Fibroblast of skin of back (primary cell): ENCODE data around the gene EML1.

Source experiments
- DNase-seq: peaks from one replicate; pipeline ENCODE4 v3.0.0-alpha.2; 2013

The EML1 gene

GRCh38 chr14:99969673-99970322, 176.6 kb downstream of the EML1 start:
- no peak for DNase-seq

- peak; percentile 84 for DNase-seq
Observed at GRCh38 chr14:99971087-99971940, 178.1 kb downstream of the EML1 start.

- DNase-seq, result no peak
Observed at GRCh38 chr14:99971941-99972747, 178.9 kb downstream of the EML1 start.

GRCh38 chr14:99972748-99973466, 179.7 kb downstream of the EML1 start:
- DNase-seq, result no peak

GRCh38 chr14:99975190-99975589, 182.0 kb downstream of the EML1 start:
- no peak for DNase-seq

- DNase-seq, result no peak
Observed at GRCh38 chr14:99976021-99976420, 182.8 kb downstream of the EML1 start.

GRCh38 chr14:99976681-99977080, 183.5 kb downstream of the EML1 start:
- no peak for DNase-seq

GRCh38 chr14:99980299-99980698, 187.1 kb downstream of the EML1 start:
- no peak for DNase-seq

- no peak for DNase-seq
Observed at GRCh38 chr14:99981806-99982205, 188.6 kb downstream of the EML1 start.

- DNase-seq, result peak; percentile 63
Observed at GRCh38 chr14:99982537-99983250, 189.5 kb downstream of the EML1 start.

- no peak for DNase-seq
Observed at GRCh38 chr14:99983251-99984015, 190.2 kb downstream of the EML1 start.

GRCh38 chr14:99984036-99984435, 190.8 kb downstream of the EML1 start:
- DNase-seq, result no peak

GRCh38 chr14:99986396-99986795, 193.2 kb downstream of the EML1 start:
- peak; percentile 77 for DNase-seq

GRCh38 chr14:99989032-99989431, 195.8 kb downstream of the EML1 start:
- DNase-seq, result no peak

- peak; percentile 30 for DNase-seq
Observed at GRCh38 chr14:99990268-99991170, 197.3 kb downstream of the EML1 start.

GRCh38 chr14:99991331-99991730, 198.1 kb downstream of the EML1 start:
- no peak for DNase-seq
